WTC11 (cell line): ENCODE data around the gene SH3D19.

ENCODE experiments used
- ESRRA ChIP-seq: sonication (generic); formaldehyde crosslinking; IDR thresholded peaks from 2 replicates; pipeline ENCODE4 v1.8.1; 2022; ENCODE audit warnings: mild to moderate bottlenecking, missing genetic modification reagents, borderline replicate concordance
- TF ChIP-seq, protein P1 (sequence below): fragments of 200-600 bp; IDR thresholded peaks from 2 replicates; pipeline ENCODE4 v1.8.0; 2022; ENCODE audit warnings: antibody characterized with exemption

DNA sequence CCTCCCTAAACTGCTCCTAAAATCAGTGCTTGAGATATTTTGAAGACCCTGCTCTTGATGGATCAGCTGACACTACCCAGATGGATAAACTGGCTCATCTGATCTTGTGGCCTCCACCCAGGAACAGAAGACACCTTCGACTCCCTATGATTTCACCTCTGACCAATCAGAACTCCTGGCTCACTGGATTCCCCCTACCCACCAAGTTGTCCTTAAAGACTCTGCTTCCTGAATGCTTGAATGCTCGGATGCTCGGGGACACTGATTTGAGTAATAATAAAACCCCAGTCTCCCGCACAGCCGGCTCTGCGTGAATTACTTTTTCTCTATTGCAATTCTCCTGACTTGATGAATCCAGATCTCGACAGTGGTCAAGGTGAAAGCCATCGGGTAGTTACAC lies 237.9 kb downstream of the SH3D19 start:
- TF ChIP-seq ESRRA (CRISPR knock-in tag) = no peak
- TF ChIP-seq, protein P1, sequence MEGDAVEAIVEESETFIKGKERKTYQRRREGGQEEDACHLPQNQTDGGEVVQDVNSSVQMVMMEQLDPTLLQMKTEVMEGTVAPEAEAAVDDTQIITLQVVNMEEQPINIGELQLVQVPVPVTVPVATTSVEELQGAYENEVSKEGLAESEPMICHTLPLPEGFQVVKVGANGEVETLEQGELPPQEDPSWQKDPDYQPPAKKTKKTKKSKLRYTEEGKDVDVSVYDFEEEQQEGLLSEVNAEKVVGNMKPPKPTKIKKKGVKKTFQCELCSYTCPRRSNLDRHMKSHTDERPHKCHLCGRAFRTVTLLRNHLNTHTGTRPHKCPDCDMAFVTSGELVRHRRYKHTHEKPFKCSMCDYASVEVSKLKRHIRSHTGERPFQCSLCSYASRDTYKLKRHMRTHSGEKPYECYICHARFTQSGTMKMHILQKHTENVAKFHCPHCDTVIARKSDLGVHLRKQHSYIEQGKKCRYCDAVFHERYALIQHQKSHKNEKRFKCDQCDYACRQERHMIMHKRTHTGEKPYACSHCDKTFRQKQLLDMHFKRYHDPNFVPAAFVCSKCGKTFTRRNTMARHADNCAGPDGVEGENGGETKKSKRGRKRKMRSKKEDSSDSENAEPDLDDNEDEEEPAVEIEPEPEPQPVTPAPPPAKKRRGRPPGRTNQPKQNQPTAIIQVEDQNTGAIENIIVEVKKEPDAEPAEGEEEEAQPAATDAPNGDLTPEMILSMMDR = no peak
